Lung (tissue), 12 donors: Measurements from ENCODE around the gene LMO3. TPM values are rescaled to one million over a fixed set of nuclear protein-coding genes. Genes with fewer than 3 reads are reported as not detected.

Experiments
- ATAC-seq: fragments of 200-7000 bp; cut with Tn5 transposase; one replicate; pipeline ENCODE4 v1.9.1; 2020; ENCODE audit warnings: moderate number of reproducible peaks; ENCODE audit not compliant: insufficient read depth, low FRiP score
- DNase-seq, 3 donors: peaks; one replicate each; pipeline ENCODE4 v3.0.0-alpha.2; 2013 to 2017
- H3K27ac ChIP-seq, 2 donors: one replicate each; pipeline ENCODE4 v1.5.1; 2013; ENCODE audit warnings: mild to moderate bottlenecking in 2 of 2, moderate library complexity in 2 of 2, control low read depth in 1 of 2, inconsistent platforms in 1 of 2, low read depth in 1 of 2, low read length in 1 of 2
- H3K27me3 ChIP-seq, 3 donors: one replicate each; pipeline ENCODE4 v1.5.1; 2013; ENCODE audit warnings: low read length in 2 of 3; ENCODE audit not compliant: control insufficient read depth in 3 of 3, insufficient read depth in 3 of 3
- H3K36me3 ChIP-seq, 4 donors: one replicate each; pipeline ENCODE4 v1.5.1; 2013; ENCODE audit warnings: low read length in 4 of 4, mild to moderate bottlenecking in 1 of 4, moderate library complexity in 1 of 4; ENCODE audit not compliant: control insufficient read depth in 4 of 4, insufficient read depth in 4 of 4
- H3K4me1 ChIP-seq, 5 donors: one replicate each; pipeline ENCODE4 v1.5.1; 2013; ENCODE audit warnings: low read length in 5 of 5, mild to moderate bottlenecking in 2 of 5, moderate library complexity in 1 of 5; ENCODE audit not compliant: control insufficient read depth in 5 of 5, insufficient read depth in 5 of 5
- H3K4me3 ChIP-seq: one replicate; pipeline ENCODE4 v1.5.1; 2013; ENCODE audit warnings: mild to moderate bottlenecking, control low read depth, moderate library complexity
- H3K9ac ChIP-seq, 2 donors: one replicate each; pipeline ENCODE4 v1.5.1; 2013; ENCODE audit warnings: low read length in 2 of 2, control low read depth in 1 of 2; ENCODE audit not compliant: insufficient read depth in 1 of 2
- H3K9me3 ChIP-seq, 4 donors: one replicate each; pipeline ENCODE4 v1.5.1; 2013; ENCODE audit warnings: low read length in 3 of 4, mild to moderate bottlenecking in 1 of 4, moderate library complexity in 1 of 4; ENCODE audit not compliant: control insufficient read depth in 4 of 4, insufficient read depth in 3 of 4
- WGBS, 2 donors: extraction: QIAGEN DNeasy Blood & Tissue Kit; methylation state at CpG; one replicate each; pipeline ENCODE4 v1.1.7; 2013; 5-methylcytosine and 5-hydroxymethylcytosine counted together
- polyA plus RNA-seq, 2 donors: library from polyadenylated mRNA; stranded (reverse); fragments of 200-250 nt; gene quantifications; one replicate each; pipeline ENCODE4 v1.2.1, GENCODE V29; 2013
- total RNA-seq, 2 donors: library from RNA; depleted of rRNA in 1 of 2; stranded (reverse); fragments of >200 nt in 1 of 2; gene quantifications; one replicate each; pipeline ENCODE4 v1.2.1, GENCODE V29; 2014 to 2021
- TF ChIP-seq, protein P1 (sequence below): IDR thresholded peaks from 2 replicates; pipeline ENCODE4 v1.5.1; 2012; ENCODE audit warnings: mild to moderate bottlenecking; ENCODE audit errors: control extremely low read depth, extremely low read depth
- donor health status: control.
- donor health status: control.
- donor health status: Bipolar disorder and iron deficiency.
- donor health status: healthy.
- donor health status: DM: yes; HTN: yes; CAD: no.

LMO3 gene
- total and polyA plus RNA-seq, 4 donors: 54.0 to 176 (median 137) TPM

DNA sequence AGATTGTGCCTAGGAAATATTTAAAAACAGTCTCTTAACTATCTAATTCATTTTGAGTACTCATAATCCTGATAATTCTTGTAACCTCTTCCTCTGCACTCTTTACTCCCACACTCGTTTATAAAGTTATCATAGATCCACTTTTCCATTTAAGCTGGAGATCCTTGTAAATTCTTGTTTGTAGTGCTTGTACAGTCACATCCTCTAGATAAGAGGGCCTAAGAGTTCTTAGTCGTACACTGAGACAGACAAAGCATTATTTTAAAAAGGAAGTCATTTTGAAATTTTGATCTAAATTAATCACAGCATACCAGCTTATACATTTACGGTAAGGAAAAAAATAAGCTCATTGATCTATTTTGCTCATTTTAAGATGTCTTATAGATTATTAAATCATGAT is 42.5 kb downstream of the LMO3 start:
- no peak overlapping the region for H3K4me3 ChIP-seq
- no peaks in the 10 kb centered on the region for H3K36me3 ChIP-seq
- no peaks in the 10 kb centered on the region for H3K4me1 ChIP-seq
- TF ChIP-seq, protein P1, sequence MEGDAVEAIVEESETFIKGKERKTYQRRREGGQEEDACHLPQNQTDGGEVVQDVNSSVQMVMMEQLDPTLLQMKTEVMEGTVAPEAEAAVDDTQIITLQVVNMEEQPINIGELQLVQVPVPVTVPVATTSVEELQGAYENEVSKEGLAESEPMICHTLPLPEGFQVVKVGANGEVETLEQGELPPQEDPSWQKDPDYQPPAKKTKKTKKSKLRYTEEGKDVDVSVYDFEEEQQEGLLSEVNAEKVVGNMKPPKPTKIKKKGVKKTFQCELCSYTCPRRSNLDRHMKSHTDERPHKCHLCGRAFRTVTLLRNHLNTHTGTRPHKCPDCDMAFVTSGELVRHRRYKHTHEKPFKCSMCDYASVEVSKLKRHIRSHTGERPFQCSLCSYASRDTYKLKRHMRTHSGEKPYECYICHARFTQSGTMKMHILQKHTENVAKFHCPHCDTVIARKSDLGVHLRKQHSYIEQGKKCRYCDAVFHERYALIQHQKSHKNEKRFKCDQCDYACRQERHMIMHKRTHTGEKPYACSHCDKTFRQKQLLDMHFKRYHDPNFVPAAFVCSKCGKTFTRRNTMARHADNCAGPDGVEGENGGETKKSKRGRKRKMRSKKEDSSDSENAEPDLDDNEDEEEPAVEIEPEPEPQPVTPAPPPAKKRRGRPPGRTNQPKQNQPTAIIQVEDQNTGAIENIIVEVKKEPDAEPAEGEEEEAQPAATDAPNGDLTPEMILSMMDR: no peak
- no peaks in the 10 kb centered on the region for H3K27me3 ChIP-seq
- WGBS, 2 donors: 44 to 58% methylated on average over 3 of the region's 3 CpGs
- no peak overlapping the region for H3K9ac ChIP-seq
- no peak overlapping the region for H3K27ac ChIP-seq
- ATAC-seq: no peak
- H3K9me3 ChIP-seq: no peaks in the 10 kb centered on the region
- no peak for DNase-seq

DNA sequence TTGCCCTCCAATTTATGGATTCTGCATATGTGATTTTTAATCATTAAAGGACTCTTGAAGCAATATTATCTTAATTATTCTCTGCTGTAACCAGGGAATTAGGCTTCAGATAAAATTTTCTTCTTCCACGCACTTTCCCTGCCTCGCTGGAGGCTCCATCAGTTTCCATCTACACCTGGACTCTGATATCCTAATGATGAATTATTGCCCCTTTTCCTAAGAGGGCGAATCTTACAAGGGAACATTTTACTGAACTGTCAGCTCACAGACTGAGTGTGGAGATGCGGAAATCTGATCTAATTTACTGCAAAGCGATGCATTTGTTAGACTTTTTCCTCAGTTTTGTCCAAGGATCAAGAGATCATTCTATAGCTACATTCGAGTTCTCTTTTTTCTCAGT is 43.0 kb downstream of the LMO3 start:
- Histone ChIP-seq H3K36me3 (no peaks in the 10 kb centered on the region), H3K9me3 (no peaks in the 10 kb centered on the region), H3K9ac (no peak overlapping the region), H3K27ac (no peak overlapping the region), H3K4me3 (no peak overlapping the region), H3K4me1 (no peaks in the 10 kb centered on the region), H3K27me3 (no peaks in the 10 kb centered on the region)
- 88 to 89% methylated on average over 6 of the region's 6 CpGs for WGBS, 2 donors
- no peak for ATAC-seq
- TF ChIP-seq, protein P1: no peak
- no peak for DNase-seq

DNA sequence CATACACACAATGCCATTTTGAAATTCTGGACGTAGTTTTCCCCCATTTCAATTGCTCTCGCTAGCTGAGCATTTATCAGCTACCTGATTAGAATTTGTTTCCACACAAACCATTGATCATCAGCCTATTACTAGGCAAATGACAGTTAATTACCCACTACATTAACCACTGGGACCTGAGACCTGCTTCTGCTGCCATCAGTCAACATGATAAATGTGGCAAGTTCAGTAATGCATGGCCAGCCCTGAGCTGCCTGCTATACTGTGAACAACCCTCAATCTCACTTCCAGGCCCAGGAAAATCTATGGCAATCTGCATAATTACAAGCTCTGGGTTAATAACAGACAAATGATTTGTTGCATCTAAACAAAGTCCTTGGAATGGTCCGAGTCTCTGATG is 43.5 kb downstream of the LMO3 start:
- H3K9me3 ChIP-seq: no peaks in the 10 kb centered on the region

DNA sequence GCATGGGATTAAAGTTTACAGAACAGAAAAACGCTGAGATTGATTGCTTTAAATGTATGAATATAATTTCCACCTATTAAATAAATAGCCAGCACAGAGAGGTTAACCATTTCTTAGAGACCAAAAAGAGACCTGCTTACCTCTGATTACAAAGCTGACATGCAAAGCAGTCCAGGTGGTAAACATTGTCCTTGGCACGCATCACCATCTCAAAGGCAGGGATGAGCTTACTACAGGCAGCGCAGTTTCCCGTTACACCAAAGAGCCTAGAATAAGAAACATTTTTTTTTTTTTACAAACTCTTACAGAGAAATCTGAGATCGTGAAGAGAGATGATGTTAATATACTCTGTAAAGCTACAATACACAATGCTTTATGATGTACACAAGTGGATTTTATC is 45.7 kb downstream of the LMO3 start:
- Histone ChIP-seq H3K27ac (no peak overlapping the region), H3K36me3 (no peaks in the 10 kb centered on the region), H3K4me3 (no peak overlapping the region), H3K9me3 (no peaks in the 10 kb centered on the region), H3K4me1 (no peaks in the 10 kb centered on the region), H3K27me3 (no peaks in the 10 kb centered on the region), H3K9ac (no peak overlapping the region)
- ATAC-seq (no peak), DNase-seq (no peak)
- TF ChIP-seq, protein P1: no peak
- WGBS, 2 donors: 67 to 71% methylated on average over 5 of the region's 5 CpGs

More for the DNA sequence above, 43.5 kb downstream of the LMO3 start:
- Histone ChIP-seq H3K4me1 (no peaks in the 10 kb centered on the region), H3K36me3 (no peaks in the 10 kb centered on the region), H3K27ac (no peak overlapping the region), H3K27me3 (no peaks in the 10 kb centered on the region), H3K4me3 (no peak overlapping the region), H3K9ac (no peak overlapping the region)
- WGBS, 2 donors: 84 to 88% methylated on average over 3 of the region's 3 CpGs
- TF ChIP-seq, protein P1: no peak
- ATAC-seq: no peak
- no peak for DNase-seq
